Activated T-cell treated with anti-CD3 and anti-CD28 coated beads, Interleukin-2, amount 50 U/mL, for 1 hour (primary cell): ENCODE data around the gene FBXL7.
"Not testable (repeated sequence)": the region's sequence is repeated elsewhere in the genome, so short reads cannot be mapped to it uniquely, and the experiment has no call there.

Experiments
- DNase-seq: peaks from one replicate; pipeline ENCODE4 v3.0.0-alpha.2; 2020

The FBXL7 gene

DNA sequence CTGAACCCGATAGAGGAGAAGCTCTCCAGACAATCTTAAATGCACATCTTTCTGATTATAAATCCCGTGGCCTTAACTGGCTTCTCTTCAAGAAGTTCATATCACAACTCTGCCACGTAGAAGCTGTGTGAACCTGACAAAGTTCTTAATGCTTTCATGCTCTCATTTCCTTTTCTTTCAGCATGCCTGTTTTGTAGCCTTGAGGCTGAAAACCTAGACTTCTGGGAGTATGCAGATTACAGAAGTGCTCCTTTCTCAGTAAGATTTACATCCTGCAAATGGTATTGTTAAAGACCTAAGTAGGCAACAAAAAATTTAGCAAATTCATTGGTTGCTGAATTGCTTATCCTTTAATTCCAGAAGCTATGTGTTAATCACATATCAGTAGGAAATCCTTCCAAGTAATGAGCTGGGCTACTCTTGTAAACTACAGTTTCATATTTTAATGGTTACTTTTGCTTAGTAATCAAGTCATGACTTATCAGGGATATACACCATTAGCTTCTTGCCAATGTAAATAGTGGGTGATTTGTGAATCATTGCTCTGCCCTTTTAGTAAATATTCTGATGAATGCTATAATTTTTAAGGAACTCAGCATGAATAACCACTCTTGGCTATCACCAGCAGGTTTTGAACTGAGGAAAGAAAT lies 334.7 kb downstream of the FBXL7 start:
- DNase-seq, result no peak

DNA sequence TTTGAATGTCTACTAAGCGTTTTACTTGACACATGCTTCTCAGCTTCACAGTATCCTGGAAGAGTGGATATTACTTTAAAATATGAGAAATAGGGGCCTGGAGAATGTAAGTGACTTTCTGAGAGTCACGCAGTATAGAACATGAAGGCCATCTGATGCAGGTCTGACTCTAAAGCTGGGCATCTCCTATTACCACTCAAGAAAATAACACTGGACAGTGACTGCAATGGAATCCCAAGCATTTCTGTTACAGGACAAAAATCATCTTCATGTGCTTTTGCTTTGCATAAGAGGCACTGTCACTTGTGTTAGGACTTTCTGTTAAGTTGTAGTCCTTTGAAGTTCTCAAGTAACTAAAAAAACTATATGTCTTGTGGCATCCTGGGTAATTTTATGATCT lies 335.5 kb downstream of the FBXL7 start:
- DNase-seq, result no peak

DNA sequence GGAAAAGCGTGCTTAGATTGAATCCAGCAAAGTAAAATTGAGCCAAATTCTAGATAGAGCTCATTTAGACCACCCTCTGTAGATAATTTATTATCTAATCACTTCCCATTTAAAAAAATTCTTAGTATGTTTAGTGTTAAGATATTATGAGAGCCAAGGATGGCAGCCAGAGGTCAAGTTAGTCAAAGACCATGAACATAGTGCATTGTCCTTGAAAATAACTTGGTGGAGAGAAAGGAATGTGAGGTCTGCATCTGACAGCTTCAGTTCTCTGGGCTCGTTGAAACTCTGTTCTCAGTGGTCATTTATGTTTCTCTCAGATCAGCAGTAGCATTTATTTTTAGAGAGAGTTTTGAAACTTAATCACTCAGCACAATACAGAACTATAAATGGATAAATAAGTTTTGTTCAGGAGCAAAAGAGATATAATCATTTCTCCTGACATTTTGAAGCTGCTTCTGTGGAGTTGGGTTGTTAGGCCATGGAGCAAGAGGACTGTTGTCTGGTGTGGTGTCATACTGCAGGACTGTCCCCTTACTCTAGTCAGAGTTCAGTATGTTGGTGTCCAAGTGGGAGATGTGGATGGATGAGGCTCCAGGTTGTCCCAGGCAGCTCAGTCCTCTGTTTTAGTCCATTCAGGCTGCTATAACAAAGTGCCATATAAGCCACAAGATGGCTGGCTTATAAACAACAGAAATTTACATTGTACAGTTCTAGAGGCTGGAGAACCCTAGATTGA lies 337.7 kb downstream of the FBXL7 start:
- DNase-seq, result no peak

DNA sequence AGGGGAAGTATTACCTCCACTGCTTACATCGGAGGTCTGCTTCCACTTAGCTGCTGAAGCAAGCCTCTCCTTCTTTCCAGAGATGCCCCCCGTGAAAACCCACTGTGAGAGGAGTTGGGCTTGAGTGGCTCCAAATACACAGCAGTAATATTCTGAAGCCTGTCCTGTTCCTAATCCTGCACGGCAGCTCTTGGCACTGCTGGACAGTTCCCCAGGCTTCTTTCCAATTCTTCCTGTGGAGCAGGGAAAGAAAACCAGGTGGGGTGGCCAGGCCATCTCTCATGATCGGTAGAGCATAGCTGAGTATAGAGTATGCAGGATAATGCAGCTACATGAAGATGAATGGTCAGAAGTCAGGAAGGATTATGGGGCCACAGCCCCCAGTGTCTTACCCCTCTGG lies 344.3 kb downstream of the FBXL7 start:
- no peak for DNase-seq

DNA sequence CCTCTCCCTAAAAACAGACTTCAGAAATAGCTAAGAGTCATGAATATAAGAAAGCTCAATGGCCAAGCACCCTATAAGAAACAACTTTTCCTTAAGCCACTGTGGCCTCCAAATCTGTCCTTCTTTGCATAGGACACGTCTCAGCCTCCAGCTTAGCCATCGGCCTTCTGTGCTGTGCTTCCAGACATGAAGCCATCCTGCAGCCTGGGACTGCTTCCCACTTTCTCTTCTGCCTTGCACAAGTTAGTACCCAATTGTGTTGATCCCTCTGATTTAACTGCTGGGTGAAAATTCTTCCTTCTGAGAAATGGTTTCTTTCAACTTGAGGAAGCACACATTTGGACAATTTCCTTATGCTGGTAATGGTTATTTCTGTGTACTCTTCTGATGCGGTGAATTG lies 344.9 kb downstream of the FBXL7 start:
- DNase-seq, result no peak

DNA sequence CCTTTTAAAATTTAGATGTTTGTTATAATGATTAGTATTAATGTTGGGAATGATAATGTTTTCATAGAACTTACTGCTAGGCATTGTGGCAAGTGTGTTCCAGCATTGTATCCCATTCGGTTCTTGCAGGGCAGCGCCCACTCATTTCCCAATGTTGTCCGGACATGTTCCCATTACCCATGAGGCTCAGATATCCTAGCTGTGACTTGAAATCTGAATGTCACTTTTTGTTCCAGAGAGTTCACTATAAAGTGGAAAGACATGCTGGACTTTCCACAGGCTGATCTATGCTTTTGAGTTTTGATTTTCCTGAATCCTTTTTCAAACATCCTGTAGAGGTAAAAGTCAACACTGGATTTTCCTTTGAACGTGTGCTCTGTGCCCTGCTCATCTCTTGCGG lies 350.6 kb downstream of the FBXL7 start:
- DNase-seq, result no peak

DNA sequence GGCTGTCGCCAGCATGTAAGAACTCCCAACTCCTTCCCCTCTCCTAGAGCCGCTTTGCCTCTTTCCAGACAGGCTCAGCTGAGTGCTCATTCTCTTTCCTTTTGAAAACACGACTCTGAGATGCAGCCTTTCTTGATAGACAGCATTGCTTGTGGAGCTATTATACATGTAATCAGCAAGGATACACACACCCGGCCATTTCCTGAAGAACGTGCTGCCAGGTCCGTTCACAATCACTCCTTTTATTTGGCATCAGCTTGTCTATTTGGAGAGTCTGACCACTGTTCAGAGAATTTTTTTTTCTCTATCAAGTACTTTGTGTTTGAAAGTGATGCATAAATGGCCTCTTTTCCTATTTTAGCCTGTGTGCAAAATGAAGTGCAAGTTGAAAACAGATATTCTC lies 351.0 kb downstream of the FBXL7 start:
- no peak for DNase-seq

DNA sequence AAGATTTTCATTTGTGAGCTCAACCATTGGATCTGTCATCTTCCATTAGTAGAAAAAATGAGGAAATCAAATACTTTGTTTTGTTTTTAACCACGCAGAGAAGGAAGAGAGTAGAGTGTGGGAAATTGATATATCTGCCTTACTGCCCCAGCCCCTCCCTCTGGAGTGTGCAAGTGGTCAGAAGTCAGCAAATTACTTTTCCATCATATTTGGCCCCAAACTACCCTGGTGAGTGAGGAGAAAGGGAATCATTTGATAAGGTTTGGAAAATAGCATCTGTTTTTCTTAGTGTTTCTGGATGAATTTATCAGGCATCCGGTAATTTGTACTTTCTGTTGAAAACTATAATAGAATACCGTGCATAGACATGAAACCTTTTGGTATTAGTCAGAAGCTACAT lies 352.2 kb downstream of the FBXL7 start:
- no peak for DNase-seq

DNA sequence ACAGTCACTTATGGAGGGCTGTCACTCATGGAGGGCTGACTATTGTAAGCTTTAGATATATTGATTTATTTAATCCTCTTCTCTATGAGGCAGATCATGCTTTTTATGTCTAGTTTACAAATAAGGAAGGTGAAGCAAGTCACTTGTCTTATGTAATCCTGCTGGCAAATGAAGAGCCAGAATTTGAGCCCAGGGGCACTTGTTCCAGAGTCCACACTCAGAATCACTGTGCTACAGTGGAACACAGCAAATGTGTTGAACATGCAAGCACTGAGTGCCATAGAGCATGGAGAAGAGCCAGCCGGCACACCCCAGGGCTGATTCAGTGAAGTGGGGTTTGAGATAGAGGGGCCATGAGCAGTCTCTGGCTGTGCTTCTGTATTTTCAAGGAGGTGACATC lies 353.0 kb downstream of the FBXL7 start:
- DNase-seq, result no peak

DNA sequence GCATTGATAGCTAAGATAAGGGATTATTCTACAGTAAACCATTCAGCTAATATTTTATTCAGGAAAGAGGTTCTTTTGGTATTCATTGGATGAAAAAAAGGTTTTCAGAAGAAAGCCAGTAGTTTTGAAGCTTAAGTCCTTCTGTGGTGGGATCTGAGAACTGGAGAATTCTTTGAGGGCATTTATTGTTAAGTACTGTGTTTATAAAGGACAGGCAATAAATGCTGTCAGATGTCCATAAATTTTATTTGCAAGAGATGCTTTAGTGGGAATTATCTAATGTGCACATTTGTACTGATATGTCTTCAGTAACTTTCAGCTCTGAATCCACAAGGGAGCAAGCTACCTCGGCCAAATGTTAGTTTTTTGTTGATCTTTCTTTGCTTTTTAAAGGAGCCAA lies 358.3 kb downstream of the FBXL7 start:
- DNase-seq, result no peak

DNA sequence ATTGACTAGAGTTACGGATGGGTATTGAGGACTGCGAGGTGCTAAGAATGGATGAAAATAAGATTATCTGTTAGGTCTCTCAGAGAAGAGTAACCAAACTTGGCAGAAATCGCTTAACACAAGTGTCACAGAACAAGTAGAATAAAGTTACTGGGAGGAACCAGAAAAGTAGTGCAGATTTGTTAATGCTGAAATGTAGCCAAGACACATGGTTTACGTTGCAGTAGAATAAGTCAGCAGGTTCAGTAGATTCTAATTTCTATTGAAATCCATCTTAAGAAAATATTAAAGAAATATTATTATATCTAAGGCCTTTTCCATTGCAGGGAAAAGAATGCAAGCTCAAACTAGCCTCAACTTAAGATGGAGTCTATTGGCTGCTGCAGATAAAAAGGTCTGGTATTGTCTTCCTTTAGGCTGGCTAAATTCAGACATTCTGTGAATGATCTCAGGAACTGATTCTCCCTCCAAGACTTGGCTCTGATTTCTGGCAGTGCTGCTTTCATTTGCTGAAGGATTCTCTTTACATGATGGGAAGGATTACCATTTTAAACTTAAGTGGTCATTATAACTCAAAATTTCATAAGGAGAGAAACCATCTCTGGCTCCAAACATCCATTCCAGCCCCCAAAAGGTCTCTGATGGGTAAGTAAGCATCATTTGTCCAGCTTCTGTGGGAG lies 364.7 kb downstream of the FBXL7 start:
- DNase-seq, result no peak

DNA sequence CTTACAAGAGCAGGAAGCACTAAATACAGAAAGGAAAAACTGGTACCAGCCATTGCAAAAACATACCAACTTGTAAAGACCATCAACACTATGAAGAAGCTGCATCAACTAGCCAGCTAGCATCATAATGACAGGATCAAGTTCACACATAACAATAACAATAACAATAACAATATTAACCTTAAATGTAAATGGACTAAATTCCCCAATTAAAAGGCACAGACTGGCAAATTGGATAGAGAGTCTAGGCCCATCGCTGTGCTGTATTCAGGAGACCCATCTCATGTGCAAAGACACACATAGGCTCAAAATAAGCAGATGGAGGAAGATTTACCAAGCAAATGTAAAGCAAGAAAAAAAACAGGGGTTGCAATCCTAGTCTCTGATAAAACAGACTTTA lies 372.3 kb downstream of the FBXL7 start:
- not testable (repeated sequence) for DNase-seq

DNA sequence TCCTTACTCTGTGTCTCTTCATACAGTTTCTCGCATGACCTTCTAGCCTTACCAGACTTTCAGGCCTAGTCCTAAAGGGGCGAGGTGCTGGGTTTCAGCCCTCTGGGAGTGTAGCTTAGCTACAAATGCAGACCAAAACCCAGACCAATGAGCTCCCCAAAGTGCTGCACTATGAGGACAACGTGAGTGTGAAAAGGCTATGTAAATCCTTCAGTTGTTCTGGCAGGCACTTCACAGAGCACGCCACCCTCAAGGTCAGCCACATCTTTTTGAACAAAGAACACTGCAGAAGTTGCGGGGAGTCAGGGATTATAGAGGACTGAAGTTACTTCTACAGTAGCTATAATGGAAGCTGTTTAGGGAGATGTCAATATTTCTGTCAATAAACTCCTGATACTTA lies 377.9 kb downstream of the FBXL7 start:
- no peak for DNase-seq

DNA sequence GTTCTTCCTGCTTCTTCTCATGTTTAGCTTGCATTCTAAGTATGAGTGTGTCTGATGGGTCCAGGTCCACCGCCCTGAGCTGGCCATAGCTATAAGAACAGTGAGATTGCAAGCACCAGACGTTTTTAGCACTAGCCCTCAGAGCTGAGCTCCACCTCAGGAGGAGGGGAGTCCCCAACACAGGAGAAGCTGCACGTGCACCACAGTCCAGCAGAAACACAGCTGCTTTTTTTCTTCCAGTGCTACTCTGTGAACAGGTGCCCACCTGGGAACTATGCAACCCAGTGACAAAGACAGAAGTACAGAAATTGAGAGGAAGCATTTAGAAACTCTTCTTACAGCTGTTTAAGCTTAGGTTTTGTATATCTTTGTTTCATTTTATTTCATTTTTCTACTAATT lies 380.2 kb downstream of the FBXL7 start:
- DNase-seq, result no peak

DNA sequence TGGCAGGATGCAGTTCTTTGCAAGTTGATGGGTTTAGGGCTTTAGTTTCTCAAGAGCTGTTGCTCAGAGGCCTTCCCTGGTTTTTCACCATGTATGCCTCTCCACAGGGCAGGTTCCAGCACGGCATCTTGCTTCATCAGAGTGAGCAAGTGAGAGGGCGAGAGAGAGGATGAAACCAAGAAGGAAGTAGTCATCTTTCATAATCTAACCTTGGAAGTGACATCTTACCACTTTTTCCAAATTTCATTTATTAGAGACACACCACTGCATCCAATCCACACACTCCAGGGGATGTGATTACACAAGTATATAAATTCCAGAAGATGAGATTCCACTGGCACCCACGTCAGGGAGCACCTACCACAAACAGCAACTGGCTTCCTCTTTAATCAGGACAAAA lies 385.2 kb downstream of the FBXL7 start:
- DNase-seq, result no peak

DNA sequence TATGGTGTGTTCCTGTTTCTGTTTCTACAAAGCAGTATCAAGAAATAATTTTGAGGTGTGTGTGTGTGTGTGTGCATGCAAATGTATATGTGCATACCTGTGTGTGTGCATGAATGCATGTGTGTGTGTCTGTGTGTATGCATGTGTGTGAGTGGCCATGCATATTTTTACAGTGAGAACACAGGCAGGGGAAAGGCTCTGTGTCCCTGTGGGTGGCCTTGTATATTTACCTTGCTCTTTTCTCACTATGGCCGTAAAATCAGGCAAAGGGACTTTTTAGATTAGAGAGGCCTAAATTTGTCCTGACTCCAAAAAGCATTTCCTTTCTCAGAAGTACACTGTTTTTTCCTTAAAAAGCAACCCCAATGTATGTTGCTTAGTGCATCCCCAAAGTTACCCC lies 386.2 kb downstream of the FBXL7 start:
- DNase-seq, result no peak

DNA sequence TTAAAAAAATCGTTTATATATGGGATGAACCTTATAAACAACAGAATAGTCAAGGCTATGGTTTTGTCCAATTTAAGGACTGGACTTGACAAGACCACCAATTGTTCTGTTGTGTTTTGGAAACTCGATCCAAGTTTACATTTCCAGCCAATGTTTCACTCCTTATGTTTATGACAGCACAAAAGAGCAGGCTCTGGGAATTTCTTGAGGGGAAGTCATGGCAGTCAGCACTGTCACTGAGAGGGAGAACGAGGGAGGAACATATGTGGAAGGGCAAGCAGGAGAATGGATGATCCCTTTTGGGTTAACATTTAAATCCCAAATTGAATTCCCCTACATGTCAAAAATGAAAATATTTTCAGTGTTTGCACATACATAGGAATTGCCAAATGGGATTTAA lies 387.1 kb downstream of the FBXL7 start:
- DNase-seq, result no peak

DNA sequence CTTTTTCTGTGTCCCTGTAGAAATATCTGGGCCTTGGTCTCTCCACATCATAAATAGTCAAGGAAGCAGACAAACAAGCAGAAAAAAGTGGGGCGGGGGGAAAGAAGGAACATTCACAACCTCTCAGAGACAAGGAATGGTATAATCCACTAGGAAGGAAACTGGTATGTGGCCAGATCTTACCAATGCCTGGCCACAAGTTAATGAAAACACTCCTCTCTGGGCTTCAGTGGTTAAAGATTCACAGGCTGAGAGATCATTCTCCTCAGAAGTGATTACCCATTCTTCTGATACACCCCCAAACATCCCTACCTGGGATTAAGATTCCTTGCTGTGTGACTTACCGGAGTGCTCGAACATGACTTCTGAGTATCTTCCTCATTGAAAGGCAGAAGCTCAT lies 389.0 kb downstream of the FBXL7 start:
- no peak for DNase-seq

DNA sequence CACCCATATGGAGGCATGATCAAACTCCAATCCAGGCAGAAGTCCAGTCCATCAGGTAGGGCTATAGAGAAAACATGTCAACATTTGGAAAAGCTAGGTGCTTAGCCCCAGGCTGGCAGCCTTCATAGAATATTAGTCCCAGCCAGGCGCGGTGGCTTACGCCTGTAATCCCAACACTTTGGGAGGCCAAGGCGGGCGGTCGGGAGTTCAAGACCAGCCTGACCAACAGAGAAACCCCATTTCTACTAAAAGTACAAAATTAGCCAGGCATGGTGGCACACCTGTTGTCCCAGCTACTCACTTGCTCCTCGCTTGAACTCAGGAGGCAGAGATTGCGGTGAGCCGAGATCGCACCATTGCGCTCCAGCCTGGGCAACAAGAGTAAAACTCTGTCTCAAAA lies 393.9 kb downstream of the FBXL7 start:
- no peak for DNase-seq

DNA sequence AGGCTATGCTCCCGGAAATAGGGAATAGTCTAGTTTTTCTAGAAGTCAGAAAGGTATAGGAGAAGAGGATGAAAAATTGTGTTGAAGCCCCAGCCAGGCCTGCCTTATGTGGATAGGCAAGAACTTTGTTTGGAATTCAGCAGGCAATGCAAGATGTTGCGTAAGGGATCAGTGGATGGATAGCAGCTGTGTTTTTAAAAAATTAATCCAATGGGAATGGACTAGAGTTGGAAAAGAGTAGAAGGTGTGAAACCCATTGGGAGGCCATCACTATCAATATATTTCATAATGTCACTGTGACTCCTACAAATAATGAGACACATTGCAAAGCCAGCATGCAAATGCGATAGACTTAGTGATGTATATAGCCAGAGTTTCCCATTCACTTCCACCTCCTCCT lies 397.7 kb downstream of the FBXL7 start:
- DNase-seq, result no peak

DNA sequence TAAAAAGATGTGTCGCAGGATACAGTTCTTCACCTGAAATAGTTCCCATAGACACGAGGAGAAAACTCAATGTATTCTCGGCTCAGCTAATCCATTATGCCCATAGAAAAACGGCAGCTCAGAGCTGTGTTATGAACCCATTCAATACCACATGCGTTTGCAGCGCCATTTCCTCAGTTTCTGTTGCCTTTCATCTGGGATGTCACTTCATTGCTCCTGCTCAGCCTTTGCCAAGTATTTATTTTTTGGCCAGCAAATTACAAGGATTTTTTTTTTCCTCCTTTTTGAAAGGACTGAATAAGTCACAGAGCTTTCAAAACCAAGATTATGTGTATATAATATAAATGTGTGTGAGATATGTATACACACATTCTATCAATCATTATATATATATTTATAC lies 398.7 kb downstream of the FBXL7 start:
- DNase-seq, result no peak

DNA sequence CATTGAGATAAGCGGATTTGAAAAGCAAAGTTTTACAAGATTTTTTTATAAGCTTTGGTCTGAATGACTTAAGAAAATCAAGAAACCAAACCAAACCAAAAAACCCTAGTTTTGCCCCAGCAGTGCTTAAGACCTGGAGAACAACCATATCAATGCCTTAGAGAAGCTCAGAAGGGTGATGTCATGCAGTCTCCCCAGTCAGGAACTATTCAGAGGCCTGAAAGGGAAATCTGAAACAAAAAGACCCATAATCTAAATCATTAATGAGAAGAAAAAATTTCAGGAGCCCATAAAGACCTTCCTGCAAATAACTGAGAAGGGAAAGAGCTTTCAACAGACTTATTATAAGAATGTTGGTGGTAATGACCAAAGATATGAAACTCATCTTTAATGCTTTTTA lies 399.5 kb downstream of the FBXL7 start:
- DNase-seq, result no peak

DNA sequence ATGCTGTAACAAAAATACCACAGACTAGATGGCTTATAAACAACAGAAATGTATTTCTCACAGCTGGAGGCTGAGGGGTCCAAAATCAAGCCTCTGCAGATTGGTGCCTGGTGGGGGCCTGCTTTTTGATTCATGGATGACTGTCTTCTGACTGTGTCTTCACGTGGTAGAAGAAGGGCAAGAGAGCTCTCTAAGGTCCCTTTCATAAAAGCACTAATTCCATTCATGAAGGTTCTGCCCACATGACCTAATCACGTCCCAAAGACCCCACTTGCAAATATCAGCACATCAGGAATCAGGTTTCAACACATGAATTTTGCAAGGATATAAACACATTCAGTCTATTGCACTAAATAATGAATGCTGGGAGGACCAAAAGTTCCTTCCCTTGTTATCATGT lies 401.2 kb downstream of the FBXL7 start:
- DNase-seq, result no peak

DNA sequence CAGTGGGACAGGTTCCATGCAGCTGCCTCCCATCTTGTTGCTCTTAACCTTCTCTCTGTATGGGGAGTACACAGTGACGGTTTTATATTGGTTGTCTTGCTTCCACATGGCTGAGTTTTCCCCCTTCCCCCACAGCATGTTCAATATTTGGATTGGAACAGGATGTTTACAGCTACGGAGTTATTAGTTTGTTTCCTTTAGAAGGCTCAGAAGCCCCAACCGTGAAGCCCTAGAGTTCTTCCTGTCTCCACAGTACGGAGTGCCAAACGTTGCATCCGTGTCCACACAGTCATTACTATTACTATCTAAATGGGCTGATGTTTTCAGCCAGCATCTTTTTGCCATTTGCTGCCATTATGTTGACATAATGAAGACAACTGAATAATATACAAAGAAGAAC lies 402.1 kb downstream of the FBXL7 start:
- DNase-seq, result no peak
